ENCODE measurements around the gene SALL1.

The SALL1 gene

DNA sequence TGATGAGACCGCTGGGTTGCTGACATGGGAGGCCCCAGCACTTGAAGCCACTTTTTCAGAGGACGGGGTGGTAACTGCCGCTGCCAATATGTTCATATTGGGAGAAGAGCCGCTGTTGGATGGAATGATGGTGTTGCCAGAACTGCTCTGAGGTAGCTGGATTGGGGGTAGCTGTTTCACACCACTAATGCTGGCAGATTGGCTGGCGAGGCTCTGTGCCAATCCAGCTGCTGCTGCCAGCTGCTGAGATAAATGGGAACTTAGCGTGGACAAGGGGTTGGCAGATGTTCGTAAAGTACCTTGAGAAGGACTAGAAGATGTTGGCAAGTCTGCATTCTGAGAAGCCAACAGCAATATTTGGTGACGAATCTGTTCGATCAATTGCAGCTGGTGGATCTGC is 10.0 kb downstream of the SALL1 start:
- no peak for DNase-seq (ENCODE audit: low read depth in 2 of 2)

DNA sequence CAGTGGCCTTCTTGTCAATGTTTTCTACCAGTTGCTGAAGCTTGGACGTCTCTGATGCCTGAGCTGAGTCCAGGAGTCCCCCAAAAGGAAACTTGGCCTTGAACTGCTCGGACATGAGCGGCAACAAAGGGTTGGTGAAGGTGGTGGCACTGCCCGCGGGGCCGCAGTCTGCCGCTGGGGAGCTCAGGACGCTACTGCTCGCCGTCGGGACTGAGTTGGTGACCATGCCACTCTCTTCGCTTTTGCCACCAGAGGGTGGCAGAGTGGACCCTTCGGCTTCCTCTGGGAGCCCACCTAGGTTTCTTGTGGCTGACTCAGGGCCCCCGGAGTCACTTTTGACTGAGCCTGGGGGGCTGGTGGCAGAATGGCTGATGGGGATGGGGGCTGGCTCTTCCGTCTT is 11.0 kb downstream of the SALL1 start:
- DNase-seq (ENCODE audit: low read depth in 2 of 2) = no peak

DNA sequence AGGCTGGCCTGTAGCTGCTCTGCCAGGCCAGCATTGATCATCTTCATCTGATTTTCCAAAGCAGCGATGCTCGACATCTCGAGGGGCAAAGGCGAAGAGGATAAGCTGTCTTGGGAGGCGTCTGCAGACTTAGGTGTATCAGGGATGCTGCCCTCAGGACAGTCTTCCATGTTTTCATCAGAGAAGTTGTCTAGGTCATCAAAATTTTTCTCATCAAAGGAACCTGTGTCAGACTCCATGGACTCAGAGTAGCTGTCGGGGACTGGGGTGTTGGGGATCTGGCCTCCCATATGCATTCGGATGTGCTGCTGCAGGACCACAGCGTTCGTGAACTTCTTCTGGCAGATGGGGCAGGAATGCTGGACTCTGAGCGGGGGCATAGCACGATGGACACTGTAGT is 11.5 kb downstream of the SALL1 start:
- no peak for DNase-seq (ENCODE audit: low read depth in 2 of 2)

DNA sequence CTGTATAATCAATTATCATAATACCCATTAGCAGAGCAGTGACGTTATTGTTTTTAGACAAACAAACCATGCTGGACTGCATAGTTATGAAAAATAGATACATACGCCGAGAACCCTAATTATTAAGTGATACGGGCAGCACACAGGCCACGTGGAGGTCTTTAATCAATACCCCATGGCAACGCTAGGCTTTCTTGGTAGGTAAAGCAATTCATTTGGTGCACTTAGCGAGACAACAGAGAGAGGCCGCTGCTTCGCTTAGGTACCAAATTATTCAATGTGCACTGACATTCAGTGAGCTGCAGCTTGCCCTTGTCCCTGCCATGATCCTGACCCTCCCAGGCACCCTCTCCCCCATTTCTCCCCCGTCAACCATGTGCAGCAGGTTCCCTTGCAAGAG is 12.9 kb downstream of the SALL1 start:
- no peak for DNase-seq (ENCODE audit: low read depth in 2 of 2)

GRCh38 chr16:51137097-51137496 is 14.0 kb downstream of the SALL1 start:
- DNase-seq (ENCODE audit: low read depth in 2 of 2) = no peak

- DNase-seq (ENCODE audit: low read depth in 2 of 2) = no peak
Measured at GRCh38 chr16:51134876-51135275, 16.2 kb downstream of the SALL1 start.

DNA sequence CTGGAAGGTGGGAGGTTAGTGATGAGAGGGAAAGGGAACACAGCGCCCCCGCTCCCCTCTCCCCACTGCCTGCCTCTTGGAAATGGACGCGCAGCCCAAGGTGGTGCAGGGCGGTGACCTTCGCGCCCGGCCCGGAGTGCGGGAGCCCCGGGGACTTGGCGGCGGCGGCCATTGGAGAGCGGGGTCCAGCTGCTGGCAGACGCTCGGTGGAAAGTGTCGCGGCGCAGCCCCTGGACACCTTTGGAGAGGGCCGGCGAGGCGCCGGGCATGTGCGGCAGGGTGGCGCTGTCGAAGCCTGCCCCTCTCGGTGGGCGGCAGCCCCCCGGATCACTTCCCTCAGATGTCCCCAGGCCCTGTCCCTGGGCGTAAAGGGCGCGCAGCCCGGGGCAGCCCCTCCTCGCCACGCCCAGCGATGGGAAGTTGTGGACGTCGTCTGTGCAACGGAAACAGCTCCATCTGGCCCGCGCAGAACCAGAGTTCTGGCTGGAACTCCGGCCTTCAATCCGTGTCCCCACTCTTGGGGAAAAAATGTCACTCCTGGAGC is 16.7 kb downstream of the SALL1 start:
- no peak for DNase-seq (ENCODE audit: low read depth in 2 of 2)

DNA sequence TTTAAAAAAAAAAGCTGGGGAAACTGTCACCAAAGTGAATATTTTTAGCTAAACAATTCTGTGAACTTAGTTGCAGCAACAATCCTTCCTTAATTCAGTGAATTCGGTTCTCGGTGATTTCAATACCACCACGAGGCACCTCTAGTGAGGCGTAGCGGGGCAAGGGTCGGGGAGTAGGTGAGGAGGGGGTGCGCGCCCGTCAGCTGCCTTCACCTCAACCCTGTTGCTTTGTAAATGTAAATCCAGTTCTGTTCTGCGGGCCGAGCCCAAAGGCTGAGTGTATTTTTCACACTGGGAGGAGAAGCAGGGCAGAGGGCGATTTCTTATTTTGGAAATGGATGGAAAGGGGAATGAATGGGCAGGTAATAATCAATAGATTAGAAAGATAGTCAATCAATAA is 17.4 kb downstream of the SALL1 start:
- no peak for DNase-seq (ENCODE audit: low read depth in 2 of 2)

DNA sequence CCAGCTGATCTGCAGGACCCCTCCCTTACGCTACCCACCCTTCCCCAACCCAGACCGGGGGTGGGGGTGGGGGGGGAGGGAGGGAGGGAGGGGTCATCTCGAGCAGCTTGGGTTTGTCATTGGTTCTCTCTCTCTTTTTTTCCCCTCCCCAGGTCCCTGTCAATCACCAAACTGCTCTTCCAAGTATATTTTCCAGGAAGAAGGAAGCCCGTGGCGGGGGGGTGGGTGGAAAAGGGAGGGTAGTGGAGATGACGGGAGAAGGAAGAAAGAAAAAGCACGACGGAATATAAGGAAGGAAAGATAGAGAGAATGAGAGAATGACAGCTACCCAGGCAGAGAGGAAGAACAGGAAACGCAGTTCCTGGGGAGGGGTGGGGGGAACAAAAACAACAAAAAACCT is 17.9 kb downstream of the SALL1 start:
- no peak for DNase-seq (ENCODE audit: low read depth in 2 of 2)

DNA sequence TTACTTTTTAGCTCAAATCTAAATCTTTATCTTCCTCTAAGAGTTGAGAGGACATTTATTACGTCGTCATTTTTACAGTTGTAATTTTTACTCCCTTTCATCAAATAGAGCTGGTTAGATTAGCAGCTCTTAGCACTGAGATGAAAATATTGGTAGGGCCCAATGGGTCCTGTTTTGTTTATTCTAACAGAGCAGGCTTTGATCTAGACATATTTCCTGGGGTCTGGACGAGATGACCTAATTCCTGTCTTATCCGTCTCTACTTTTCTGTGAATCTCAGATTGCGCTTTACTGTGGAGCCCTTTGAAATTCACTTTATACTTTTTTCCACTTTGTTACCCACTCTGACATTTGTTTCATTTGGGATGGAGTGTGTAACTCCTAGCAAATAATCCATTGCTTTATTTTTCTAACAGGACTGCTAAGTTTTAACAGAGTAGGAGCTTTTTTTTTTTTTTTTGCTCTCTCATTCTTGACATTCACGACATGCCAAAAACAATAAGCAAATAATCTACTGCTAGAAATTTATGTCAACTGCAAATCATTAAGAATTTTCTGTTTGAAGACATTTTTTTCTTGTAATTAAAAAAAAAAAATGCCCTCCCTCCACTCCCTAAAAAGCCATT is 18.5 kb downstream of the SALL1 start:
- no peak for DNase-seq (ENCODE audit: low read depth in 2 of 2)

DNA sequence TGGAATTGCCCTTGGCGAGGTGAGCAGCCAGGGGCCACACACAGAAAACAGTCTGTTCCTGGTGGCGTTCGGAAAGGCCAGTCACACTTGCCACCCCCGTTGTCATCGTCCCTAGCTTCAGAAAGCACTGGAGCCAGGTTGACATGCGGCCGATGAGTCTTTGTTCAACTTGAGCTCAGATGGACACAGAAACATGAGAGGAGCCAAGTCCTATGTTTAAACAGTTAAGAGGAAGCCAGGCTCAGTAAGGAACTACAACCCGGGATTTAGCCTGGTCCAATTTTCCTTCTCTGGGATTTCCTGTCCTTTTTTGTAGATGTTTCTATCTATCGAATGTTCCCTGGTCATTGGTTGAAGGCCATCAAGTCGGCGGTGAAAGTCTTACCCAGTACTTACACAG is 19.5 kb downstream of the SALL1 start:
- no peak for DNase-seq (ENCODE audit: low read depth in 2 of 2)

- DNase-seq (ENCODE audit: low read depth in 2 of 2) = no peak
Measured at GRCh38 chr16:51129105-51129504, 22.0 kb downstream of the SALL1 start.

- DNase-seq (ENCODE audit: low read depth in 2 of 2) = no peak
Measured at GRCh38 chr16:51125992-51126391, 25.1 kb downstream of the SALL1 start.

GRCh38 chr16:51124896-51125295 is 26.2 kb downstream of the SALL1 start:
- no peak for DNase-seq (ENCODE audit: low read depth in 2 of 2)

GRCh38 chr16:51121850-51122249 is 29.2 kb downstream of the SALL1 start:
- DNase-seq (ENCODE audit: low read depth in 2 of 2) = no peak

- no peak for DNase-seq (ENCODE audit: low read depth in 2 of 2)
Measured at GRCh38 chr16:51120730-51121347, 30.2 kb downstream of the SALL1 start.

GRCh38 chr16:51119973-51120729 is 30.9 kb downstream of the SALL1 start:
- no peak for DNase-seq (ENCODE audit: low read depth in 2 of 2)

- DNase-seq (ENCODE audit: low read depth in 2 of 2) = no peak
Measured at GRCh38 chr16:51119556-51119955, 31.5 kb downstream of the SALL1 start.

- no peak for DNase-seq (ENCODE audit: low read depth in 2 of 2)
Measured at GRCh38 chr16:51116353-51116752, 34.7 kb downstream of the SALL1 start.

DNA sequence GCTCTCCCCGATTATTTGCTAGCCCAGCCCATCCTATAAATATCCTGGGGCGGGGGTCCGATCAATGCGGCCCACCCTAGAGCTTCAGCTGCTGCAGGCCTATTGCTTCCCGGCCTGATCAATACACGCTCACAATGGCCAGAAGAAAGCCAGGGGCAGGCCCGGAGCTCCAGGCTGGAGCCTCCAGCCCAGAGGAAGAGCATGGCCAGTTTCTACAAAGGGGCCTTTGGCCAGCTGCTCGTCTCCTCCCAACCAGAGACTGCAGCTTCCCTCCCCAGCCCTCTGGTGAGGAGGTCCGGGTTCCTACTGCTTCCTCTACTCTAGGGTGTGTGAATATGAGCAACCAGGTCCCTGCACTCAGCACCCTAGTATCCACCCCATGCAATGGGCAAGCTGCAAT is 36.7 kb downstream of the SALL1 start:
- no peak for DNase-seq (ENCODE audit: low read depth in 2 of 2)

- no peak for DNase-seq (ENCODE audit: low read depth in 2 of 2)
Measured at GRCh38 chr16:51113236-51114125, 37.6 kb downstream of the SALL1 start.

GRCh38 chr16:51112323-51112722 is 38.7 kb downstream of the SALL1 start:
- DNase-seq (ENCODE audit: low read depth in 2 of 2) = no peak
